GM19043 (cell line): ENCODE measurements around the gene BAHCC1.

Experiments used
- ATAC-seq: cut with Tn5 transposase; IDR thresholded peaks from one replicate; pipeline ENCODE4 v1.9.1; 2021; ENCODE audit warnings: low read depth; ENCODE audit not compliant: unreplicated experiment

Gene BAHCC1

GRCh38 chr17:81409190-81409935 is 14.1 kb downstream of the BAHCC1 start:
- no peak for ATAC-seq

GRCh38 chr17:81410852-81411251 is 15.6 kb downstream of the BAHCC1 start:
- ATAC-seq = no peak

GRCh38 chr17:81411305-81411704 is 16.0 kb downstream of the BAHCC1 start:
- no peak for ATAC-seq

GRCh38 chr17:81412490-81413093 is 17.3 kb downstream of the BAHCC1 start:
- no peak for ATAC-seq

- no peak for ATAC-seq
Measured at GRCh38 chr17:81413497-81414135, 18.4 kb downstream of the BAHCC1 start.

- ATAC-seq = no peak
Measured at GRCh38 chr17:81414756-81415516, 19.7 kb downstream of the BAHCC1 start.

GRCh38 chr17:81415681-81416080 is 20.4 kb downstream of the BAHCC1 start:
- ATAC-seq = no peak

GRCh38 chr17:81416612-81417011 is 21.4 kb downstream of the BAHCC1 start:
- ATAC-seq = no peak

- no peak for ATAC-seq
Measured at GRCh38 chr17:81417049-81417878, 22.0 kb downstream of the BAHCC1 start.

GRCh38 chr17:81417879-81418709 is 22.8 kb downstream of the BAHCC1 start:
- no peak for ATAC-seq

- no peak for ATAC-seq
Measured at GRCh38 chr17:81418710-81419318, 23.6 kb downstream of the BAHCC1 start.

- no peak for ATAC-seq
Measured at GRCh38 chr17:81419319-81419885, 24.1 kb downstream of the BAHCC1 start.

GRCh38 chr17:81419886-81420768 is 24.9 kb downstream of the BAHCC1 start:
- no peak for ATAC-seq

- ATAC-seq = no peak
Measured at GRCh38 chr17:81420769-81421462, 25.7 kb downstream of the BAHCC1 start.

GRCh38 chr17:81422776-81423697 is 27.8 kb downstream of the BAHCC1 start:
- ATAC-seq = no peak

GRCh38 chr17:81423698-81424071 is 28.4 kb downstream of the BAHCC1 start:
- ATAC-seq = no peak
